ENCODE data around the gene RAMP3.

DNA sequence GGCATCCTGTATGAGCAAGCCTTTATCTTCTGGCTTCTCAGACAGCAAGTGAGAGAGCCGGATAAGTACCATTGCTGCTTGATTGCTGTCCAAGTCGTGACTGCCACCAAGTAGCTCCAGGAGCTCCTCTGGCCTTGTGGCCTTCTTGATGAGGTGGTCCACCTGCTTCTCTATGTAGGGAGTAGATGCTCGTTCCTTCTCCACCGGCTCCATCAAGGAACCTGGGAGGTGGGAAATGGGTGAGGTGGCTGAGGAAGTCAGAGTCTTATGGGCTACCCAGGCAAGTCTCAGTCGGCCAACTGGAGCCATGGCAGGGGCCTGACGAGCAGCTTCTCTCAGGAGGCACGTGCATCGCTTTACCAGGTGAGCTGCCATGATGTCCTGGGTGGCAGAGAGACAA is 48.7 kb upstream of the RAMP3 start:
- TF ChIP-seq, protein P1, sequence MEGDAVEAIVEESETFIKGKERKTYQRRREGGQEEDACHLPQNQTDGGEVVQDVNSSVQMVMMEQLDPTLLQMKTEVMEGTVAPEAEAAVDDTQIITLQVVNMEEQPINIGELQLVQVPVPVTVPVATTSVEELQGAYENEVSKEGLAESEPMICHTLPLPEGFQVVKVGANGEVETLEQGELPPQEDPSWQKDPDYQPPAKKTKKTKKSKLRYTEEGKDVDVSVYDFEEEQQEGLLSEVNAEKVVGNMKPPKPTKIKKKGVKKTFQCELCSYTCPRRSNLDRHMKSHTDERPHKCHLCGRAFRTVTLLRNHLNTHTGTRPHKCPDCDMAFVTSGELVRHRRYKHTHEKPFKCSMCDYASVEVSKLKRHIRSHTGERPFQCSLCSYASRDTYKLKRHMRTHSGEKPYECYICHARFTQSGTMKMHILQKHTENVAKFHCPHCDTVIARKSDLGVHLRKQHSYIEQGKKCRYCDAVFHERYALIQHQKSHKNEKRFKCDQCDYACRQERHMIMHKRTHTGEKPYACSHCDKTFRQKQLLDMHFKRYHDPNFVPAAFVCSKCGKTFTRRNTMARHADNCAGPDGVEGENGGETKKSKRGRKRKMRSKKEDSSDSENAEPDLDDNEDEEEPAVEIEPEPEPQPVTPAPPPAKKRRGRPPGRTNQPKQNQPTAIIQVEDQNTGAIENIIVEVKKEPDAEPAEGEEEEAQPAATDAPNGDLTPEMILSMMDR (conservative IDR thresholded peaks at IDR 0.05) = no peak
- TF ChIP-seq EZH2 (IDR thresholded peaks at IDR 0.05; ENCODE audit: low read depth) = no peak
